ENCODE data around the gene PRDM15.

Gene PRDM15

GRCh38 chr21:41873005-41873404 is 6.1 kb downstream of the PRDM15 start:
- H3K4me3 ChIP-seq (ENCODE audit: low read depth, low read length), result no peak overlapping the region
- no peak for TF ChIP-seq CTCF (IDR thresholded peaks at IDR 0.05; ENCODE audit: borderline replicate concordance, insufficient read depth, low read depth, low read length)

GRCh38 chr21:41871293-41872030 is 7.7 kb downstream of the PRDM15 start:
- no peak overlapping the region for H3K4me3 ChIP-seq (ENCODE audit: low read depth, low read length)
- no peak for TF ChIP-seq CTCF (IDR thresholded peaks at IDR 0.05; ENCODE audit: borderline replicate concordance, insufficient read depth, low read depth, low read length)

- no peak overlapping the region for H3K4me3 ChIP-seq (ENCODE audit: low read depth, low read length)
- TF ChIP-seq CTCF (IDR thresholded peaks at IDR 0.05; ENCODE audit: borderline replicate concordance, insufficient read depth, low read depth, low read length), result no peak
Observed at GRCh38 chr21:41869771-41870170, 9.4 kb downstream of the PRDM15 start.

GRCh38 chr21:41868062-41868710 is 11.0 kb downstream of the PRDM15 start:
- no peak overlapping the region for H3K4me3 ChIP-seq (ENCODE audit: low read depth, low read length)
- TF ChIP-seq CTCF (IDR thresholded peaks at IDR 0.05; ENCODE audit: borderline replicate concordance, insufficient read depth, low read depth, low read length), result no peak

- H3K4me3 ChIP-seq (ENCODE audit: low read depth, low read length), result no peak overlapping the region
- no peak for TF ChIP-seq CTCF (IDR thresholded peaks at IDR 0.05; ENCODE audit: borderline replicate concordance, insufficient read depth, low read depth, low read length)
Observed at GRCh38 chr21:41867313-41867712, 11.8 kb downstream of the PRDM15 start.

- TF ChIP-seq CTCF (IDR thresholded peaks at IDR 0.05; ENCODE audit: borderline replicate concordance, insufficient read depth, low read depth, low read length), result no peak
Observed at GRCh38 chr21:41866274-41866809, 12.8 kb downstream of the PRDM15 start.

More at GRCh38 chr21:41866274-41866809, 12.8 kb downstream of the PRDM15 start:
- H3K4me3 ChIP-seq (ENCODE audit: low read depth, low read length), result no peak overlapping the region
